Measurements from ENCODE around the gene ELAVL2.

ELAVL2 gene

GRCh38 chr9:23821375-23822181 is 4.5 kb downstream of the ELAVL2 start:
- TF ChIP-seq CTCF (IDR thresholded peaks at IDR 0.05; ENCODE audit: borderline replicate concordance, control extremely low read depth, extremely low read depth, insufficient read depth, missing control alignments): no peak
- in situ Hi-C loops (cut with MboI; ENCODE audit: low sequenced_read_pairs, unreplicated experiment): no loop called here
- DNase-seq (ENCODE audit: low spot score): no peak

- TF ChIP-seq CTCF (IDR thresholded peaks at IDR 0.05; ENCODE audit: borderline replicate concordance, control extremely low read depth, extremely low read depth, insufficient read depth, missing control alignments): no peak
- in situ Hi-C loops (cut with MboI; ENCODE audit: low sequenced_read_pairs, unreplicated experiment): no loop called here
- DNase-seq (ENCODE audit: low spot score): no peak
Observed at GRCh38 chr9:23820451-23821374, 5.3 kb downstream of the ELAVL2 start.

GRCh38 chr9:23819403-23819802 is 6.6 kb downstream of the ELAVL2 start:
- in situ Hi-C loops (cut with MboI; ENCODE audit: low sequenced_read_pairs, unreplicated experiment): no loop called here
- no peak for TF ChIP-seq CTCF (IDR thresholded peaks at IDR 0.05; ENCODE audit: borderline replicate concordance, control extremely low read depth, extremely low read depth, insufficient read depth, missing control alignments)
- DNase-seq (ENCODE audit: low spot score): no peak

GRCh38 chr9:23814243-23814642 is 11.8 kb downstream of the ELAVL2 start:
- DNase-seq (ENCODE audit: low spot score): no peak
- TF ChIP-seq CTCF (IDR thresholded peaks at IDR 0.05; ENCODE audit: borderline replicate concordance, control extremely low read depth, extremely low read depth, insufficient read depth, missing control alignments): no peak
- in situ Hi-C loops (cut with MboI; ENCODE audit: low sequenced_read_pairs, unreplicated experiment): no loop called here

GRCh38 chr9:23812673-23813072 is 13.4 kb downstream of the ELAVL2 start:
- DNase-seq (ENCODE audit: low spot score): no peak
- in situ Hi-C loops (cut with MboI; ENCODE audit: low sequenced_read_pairs, unreplicated experiment): no loop called here
- no peak for TF ChIP-seq CTCF (IDR thresholded peaks at IDR 0.05; ENCODE audit: borderline replicate concordance, control extremely low read depth, extremely low read depth, insufficient read depth, missing control alignments)

- TF ChIP-seq CTCF (IDR thresholded peaks at IDR 0.05; ENCODE audit: borderline replicate concordance, control extremely low read depth, extremely low read depth, insufficient read depth, missing control alignments): no peak
- in situ Hi-C loops (cut with MboI; ENCODE audit: low sequenced_read_pairs, unreplicated experiment): no loop called here
- no peak for DNase-seq (ENCODE audit: low spot score)
Observed at GRCh38 chr9:23811633-23812032, 14.4 kb downstream of the ELAVL2 start.

Data from GM13976 (cell line).